ENCODE results near the gene CELF1. TPM values are rescaled to one million over a fixed set of nuclear protein-coding genes. Genes with fewer than 3 reads are reported as not detected.
"Not testable (repeated sequence)": the region's sequence is repeated elsewhere in the genome, so short reads cannot be mapped to it uniquely, and the experiment has no call there.

Gene CELF1
- total RNA-seq, 1 donor, result 142 TPM

DNA sequence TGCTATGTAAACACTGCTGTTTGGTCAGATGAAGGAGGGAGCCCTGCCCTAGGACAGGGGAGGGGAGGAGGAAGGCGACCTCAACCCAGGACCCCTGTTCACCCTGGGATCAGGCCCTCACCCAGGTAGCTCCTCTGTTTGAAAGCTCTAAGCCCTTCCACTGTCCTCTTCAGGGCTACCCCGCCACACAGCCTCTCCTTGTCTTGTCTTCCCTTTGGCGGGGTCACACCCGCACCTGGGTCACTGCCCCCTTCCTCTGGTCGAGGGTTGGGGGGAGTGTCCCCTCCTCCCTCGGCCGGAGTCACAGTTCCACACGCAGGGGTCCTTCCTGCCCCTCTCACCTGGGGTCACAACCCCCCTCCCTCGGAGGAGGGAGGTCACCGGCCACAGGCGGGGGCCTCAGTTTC lies 12.0 kb upstream of the CELF1 start:
- Histone ChIP-seq H3K27me3 (ENCODE audit: insufficient read depth, low read length) (no peaks in the 10 kb centered on the region), H3K9me3 (ENCODE audit: low read depth, low read length) (no peaks in the 10 kb centered on the region), H3K4me1 (ENCODE audit: insufficient read depth, low read length) (peaks cover 30% of the 10 kb centered on the region), H3K4me3 (ENCODE audit: low read length) (peak overlapping the region; percentile 85)

DNA sequence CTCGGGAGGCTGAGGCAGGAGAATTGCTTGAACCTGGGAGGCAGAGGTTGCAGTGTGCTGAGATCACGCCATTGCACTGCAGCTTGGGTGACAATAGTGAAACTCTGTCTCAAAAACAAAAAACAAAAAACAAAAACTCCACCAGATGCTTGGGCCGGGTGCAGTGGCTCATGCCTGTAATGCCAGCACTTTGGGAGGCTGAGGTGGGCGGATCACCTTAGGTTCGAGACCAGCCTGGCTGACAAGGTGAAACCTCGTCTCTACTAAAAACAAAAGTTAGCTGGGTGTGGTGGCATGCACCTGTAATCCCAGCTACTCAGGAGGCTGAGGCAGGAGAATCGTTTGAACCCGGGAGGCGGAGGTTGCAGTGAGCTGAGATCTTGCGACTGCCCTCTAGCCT lies 11.4 kb upstream of the CELF1 start:
- H3K27me3 ChIP-seq (ENCODE audit: insufficient read depth, low read length); H3K9me3 ChIP-seq (ENCODE audit: low read depth, low read length); H3K4me3 ChIP-seq (ENCODE audit: low read length): not testable (repeated sequence)
- H3K4me1 ChIP-seq (ENCODE audit: insufficient read depth, low read length), result peaks cover 30% of the 10 kb centered on the region

DNA sequence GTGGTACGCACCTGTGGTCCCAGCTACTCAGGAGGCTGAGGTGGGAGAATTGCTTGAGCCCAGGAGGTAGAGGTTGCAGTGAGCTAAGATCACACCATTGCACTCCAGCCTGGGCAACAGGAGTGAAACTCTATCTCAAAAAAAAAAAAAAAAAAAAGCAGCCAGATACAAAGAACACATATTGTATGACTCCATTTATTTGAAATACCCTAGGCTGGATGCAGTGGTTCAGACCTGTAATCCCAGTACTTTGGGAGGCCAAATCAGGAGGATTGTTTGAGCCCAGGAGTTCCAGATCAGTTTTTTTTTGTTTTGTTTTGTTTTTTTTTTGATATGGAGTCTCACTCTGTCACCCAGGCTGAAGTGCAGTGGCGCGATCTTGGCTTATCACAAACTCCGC lies 9.5 kb upstream of the CELF1 start:
- H3K4me3 ChIP-seq (ENCODE audit: low read length); H3K27me3 ChIP-seq (ENCODE audit: insufficient read depth, low read length); H3K9me3 ChIP-seq (ENCODE audit: low read depth, low read length): not testable (repeated sequence)
- H3K4me1 ChIP-seq (ENCODE audit: insufficient read depth, low read length), result peaks cover 30% of the 10 kb centered on the region

- Histone ChIP-seq H3K4me1 (ENCODE audit: insufficient read depth, low read length) (peaks cover 17% of the 10 kb centered on the region), H3K9me3 (ENCODE audit: low read depth, low read length) (no peaks in the 10 kb centered on the region), H3K27me3 (ENCODE audit: insufficient read depth, low read length) (no peaks in the 10 kb centered on the region), H3K4me3 (ENCODE audit: low read length) (no peak overlapping the region)
Observed at GRCh38 chr11:47560426-47560825, 7.5 kb upstream of the CELF1 start.

DNA sequence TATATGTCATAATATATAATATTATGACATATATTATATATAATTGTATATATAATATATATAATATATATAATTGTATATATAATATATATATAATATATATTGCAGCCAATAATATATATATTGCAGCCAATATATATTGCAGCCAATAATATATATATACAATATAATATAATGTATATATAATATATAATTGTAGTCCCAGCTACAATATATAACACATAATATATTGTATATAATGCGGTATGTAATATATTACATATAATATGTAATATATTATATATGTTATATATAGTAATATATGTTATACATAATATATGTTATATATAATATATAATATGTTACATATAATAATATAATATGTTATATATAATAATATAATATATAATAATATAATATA lies 5.8 kb upstream of the CELF1 start:
- Histone ChIP-seq H3K4me1 (ENCODE audit: insufficient read depth, low read length) (peaks cover 9% of the 10 kb centered on the region), H3K27me3 (ENCODE audit: insufficient read depth, low read length) (no peaks in the 10 kb centered on the region), H3K4me3 (ENCODE audit: low read length) (no peak overlapping the region), H3K9me3 (ENCODE audit: low read depth, low read length) (no peaks in the 10 kb centered on the region)

DNA sequence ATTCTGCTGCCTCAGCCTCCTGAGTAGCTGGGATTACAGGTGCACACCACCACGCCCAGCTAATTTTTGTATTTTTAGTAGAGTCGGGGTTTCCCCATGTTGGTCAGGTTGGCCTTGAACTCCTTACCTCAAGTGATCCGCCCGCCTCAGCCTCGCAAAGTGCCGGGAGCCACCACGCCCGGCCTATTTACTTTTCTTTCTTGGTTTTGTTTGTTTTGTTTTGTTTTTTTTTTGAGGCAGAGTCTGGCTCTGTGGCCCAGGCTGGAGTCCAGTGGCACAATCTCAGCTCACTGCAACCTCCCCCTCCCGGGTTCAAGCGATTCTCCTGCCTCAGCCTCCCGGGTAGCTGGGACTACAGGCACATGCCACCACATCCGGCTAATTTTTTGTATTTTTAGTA lies 4.1 kb upstream of the CELF1 start:
- not testable (repeated sequence) for H3K9me3 ChIP-seq (ENCODE audit: low read depth, low read length); H3K4me3 ChIP-seq (ENCODE audit: low read length); H3K27me3 ChIP-seq (ENCODE audit: insufficient read depth, low read length)
- H3K4me1 ChIP-seq (ENCODE audit: insufficient read depth, low read length), result peaks cover 18% of the 10 kb centered on the region

DNA sequence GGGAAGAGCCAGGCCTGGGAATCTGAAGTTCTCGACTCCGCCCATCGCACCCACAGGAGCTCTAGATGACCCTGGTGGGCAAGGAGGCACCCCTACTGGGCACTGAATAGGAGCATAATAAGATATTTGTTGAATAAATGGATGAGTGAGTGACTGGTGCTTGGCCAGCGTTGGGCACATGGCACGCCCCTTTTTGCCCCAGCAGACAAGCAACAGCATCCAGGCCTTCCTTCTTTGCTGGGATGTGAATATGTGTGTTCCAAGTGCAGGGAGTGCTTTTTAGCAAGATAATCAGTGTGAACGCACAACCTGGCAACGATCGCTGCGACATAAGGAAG lies 443 bp upstream of the CELF1 start:
- Histone ChIP-seq H3K9me3 (ENCODE audit: low read depth, low read length) (no peaks in the 10 kb centered on the region), H3K4me1 (ENCODE audit: insufficient read depth, low read length) (peaks cover 45% of the 10 kb centered on the region), H3K27me3 (ENCODE audit: insufficient read depth, low read length) (no peaks in the 10 kb centered on the region), H3K4me3 (ENCODE audit: low read length) (peak overlapping the region; percentile 94)

DNA sequence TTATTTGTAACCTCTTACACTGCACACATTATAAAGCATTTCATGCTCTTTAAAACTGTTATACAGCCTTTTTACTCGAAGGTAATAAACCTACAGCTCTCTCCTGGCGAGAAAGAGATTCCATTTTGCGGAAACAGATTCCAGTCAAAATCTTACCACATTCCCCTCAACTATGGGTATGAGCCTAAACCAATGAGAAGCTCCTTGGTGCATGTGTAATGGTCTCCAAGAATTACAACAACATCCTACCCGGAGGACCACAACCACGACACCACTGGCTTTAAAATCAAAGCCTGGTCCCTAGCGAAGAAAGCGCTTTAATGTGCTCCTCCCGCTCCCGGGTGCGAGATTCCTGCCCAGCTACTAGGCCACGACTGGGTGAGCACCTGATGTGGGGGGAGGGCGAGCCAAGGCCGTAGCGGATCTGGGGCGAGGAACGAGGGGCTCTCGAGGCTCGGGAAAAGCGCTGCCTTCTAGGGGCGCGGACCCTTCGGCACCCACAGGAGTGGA lies 821 bp downstream of the CELF1 start:
- Histone ChIP-seq H3K9me3 (ENCODE audit: low read depth, low read length) (no peaks in the 10 kb centered on the region), H3K4me3 (ENCODE audit: low read length) (peak overlapping the region; percentile 94), H3K27me3 (ENCODE audit: insufficient read depth, low read length) (no peaks in the 10 kb centered on the region), H3K4me1 (ENCODE audit: insufficient read depth, low read length) (peaks cover 58% of the 10 kb centered on the region)

- Histone ChIP-seq H3K4me3 (ENCODE audit: low read length) (peak overlapping the region; percentile 9), H3K27me3 (ENCODE audit: insufficient read depth, low read length) (no peaks in the 10 kb centered on the region), H3K9me3 (ENCODE audit: low read depth, low read length) (no peaks in the 10 kb centered on the region), H3K4me1 (ENCODE audit: insufficient read depth, low read length) (peaks cover 64% of the 10 kb centered on the region)
Observed at GRCh38 chr11:47551086-47551485, 1.8 kb downstream of the CELF1 start.

- Histone ChIP-seq H3K27me3 (ENCODE audit: insufficient read depth, low read length) (no peaks in the 10 kb centered on the region), H3K4me1 (ENCODE audit: insufficient read depth, low read length) (peaks cover 64% of the 10 kb centered on the region), H3K9me3 (ENCODE audit: low read depth, low read length) (no peaks in the 10 kb centered on the region), H3K4me3 (ENCODE audit: low read length) (peak overlapping the region; percentile 9)
Observed at GRCh38 chr11:47550288-47551047, 2.5 kb downstream of the CELF1 start.

GRCh38 chr11:47546274-47546673 lies 6.7 kb downstream of the CELF1 start:
- H3K9me3 ChIP-seq (ENCODE audit: low read depth, low read length); H3K27me3 ChIP-seq (ENCODE audit: insufficient read depth, low read length); H3K4me3 ChIP-seq (ENCODE audit: low read length): not testable (repeated sequence)
- H3K4me1 ChIP-seq (ENCODE audit: insufficient read depth, low read length), result peaks cover 74% of the 10 kb centered on the region

DNA sequence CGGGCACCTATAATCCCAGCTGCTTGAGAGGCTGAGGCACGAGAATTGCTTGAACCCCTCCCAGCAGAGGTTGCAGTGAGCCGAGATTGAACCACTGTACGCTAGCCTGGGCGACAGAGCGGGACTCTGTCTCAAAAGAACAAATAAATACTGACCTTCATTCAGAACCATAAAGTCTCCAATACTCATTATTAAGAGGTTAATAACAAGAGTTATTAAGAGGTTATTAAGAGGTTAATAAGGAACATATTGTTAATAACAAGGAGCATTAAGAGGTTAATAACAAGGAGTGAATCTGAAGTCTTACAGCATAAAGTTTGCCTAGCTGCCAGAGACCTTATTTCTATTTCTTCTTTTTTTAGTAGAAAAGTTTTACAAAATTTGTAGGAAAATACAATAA lies 7.6 kb downstream of the CELF1 start:
- no peaks in the 10 kb centered on the region for H3K27me3 ChIP-seq (ENCODE audit: insufficient read depth, low read length)
- no peak overlapping the region for H3K4me3 ChIP-seq (ENCODE audit: low read length)
- no peaks in the 10 kb centered on the region for H3K9me3 ChIP-seq (ENCODE audit: low read depth, low read length)
- H3K4me1 ChIP-seq (ENCODE audit: insufficient read depth, low read length), result peaks cover 71% of the 10 kb centered on the region

DNA sequence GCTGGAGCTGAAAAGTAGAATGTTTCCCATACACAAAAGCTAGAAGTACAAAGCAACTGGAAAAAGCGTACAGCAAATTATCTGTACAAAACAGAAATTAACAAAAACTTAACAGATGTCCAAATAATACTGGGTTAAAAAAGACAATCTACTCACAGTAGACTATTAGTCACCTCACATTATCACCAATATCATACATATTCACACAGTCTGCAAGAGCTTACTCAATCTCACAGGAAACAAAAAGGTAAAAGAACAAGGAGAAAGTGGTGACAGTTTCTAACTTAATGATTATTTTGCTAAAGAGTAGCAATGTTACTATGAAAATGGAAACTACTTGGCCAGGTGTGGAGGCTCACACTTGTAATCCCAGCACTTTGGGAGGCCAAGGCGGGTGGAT lies 11.9 kb downstream of the CELF1 start:
- Histone ChIP-seq H3K4me3 (ENCODE audit: low read length) (no peak overlapping the region), H3K9me3 (ENCODE audit: low read depth, low read length) (no peaks in the 10 kb centered on the region), H3K27me3 (ENCODE audit: insufficient read depth, low read length) (no peaks in the 10 kb centered on the region), H3K4me1 (ENCODE audit: insufficient read depth, low read length) (peaks cover 57% of the 10 kb centered on the region)

DNA sequence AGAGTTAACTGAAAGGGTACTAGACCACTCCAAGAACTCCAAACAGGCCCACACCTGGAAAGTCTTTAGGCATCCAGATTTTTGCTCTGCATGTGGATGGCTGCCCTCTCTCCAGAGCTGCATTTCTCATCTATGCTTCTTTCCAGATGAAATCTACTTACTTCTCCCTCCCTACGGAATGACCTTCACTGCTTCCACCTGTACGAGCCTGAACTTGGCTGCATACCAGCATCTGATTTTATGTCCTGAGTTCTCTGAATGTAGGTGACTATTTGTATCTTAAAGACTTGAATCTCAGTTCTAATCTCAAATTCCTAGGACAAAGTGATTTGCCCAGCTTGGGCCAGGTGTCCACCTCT lies 13.3 kb downstream of the CELF1 start:
- H3K4me3 ChIP-seq (ENCODE audit: low read length), result no peak overlapping the region
- H3K27me3 ChIP-seq (ENCODE audit: insufficient read depth, low read length), result no peaks in the 10 kb centered on the region
- H3K4me1 ChIP-seq (ENCODE audit: insufficient read depth, low read length), result peaks cover 56% of the 10 kb centered on the region
- H3K9me3 ChIP-seq (ENCODE audit: low read depth, low read length), result no peaks in the 10 kb centered on the region

DNA sequence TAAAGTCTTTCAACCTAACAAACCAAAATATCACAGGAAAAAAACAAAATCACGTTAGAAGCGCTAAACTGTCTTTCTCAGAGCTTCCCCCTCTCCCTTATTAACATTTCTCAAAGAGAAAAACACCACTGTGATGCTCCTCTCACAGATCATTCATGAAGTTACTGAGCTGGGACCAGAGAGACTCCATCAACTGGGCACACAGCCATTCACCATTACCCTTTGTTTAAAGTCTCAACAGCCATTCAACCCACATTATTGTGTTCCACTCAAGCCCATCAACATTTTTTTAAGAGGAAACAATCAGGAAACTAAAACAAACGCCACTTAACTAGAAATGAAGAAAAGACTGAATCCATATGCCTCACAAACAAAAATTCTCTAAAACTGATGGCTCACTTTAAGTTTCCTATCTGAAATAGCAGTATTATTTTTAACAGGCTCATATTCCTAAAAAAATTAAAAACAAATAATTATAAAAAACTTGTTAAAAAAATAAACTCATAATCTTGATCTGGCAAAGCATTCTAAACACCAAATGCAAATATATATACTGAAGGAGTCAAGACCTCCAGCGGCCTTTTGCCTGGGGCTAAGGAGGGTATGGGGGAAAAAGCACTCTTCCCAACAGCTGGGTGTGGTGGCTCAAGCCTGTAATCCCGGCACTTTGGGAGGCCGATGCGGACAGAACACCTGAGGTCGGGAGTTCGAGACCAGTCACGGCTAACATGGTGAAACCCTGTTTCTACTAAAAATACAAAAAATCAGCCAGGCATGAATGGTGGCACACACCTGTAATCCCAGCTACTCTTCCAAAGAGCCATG lies 14.0 kb downstream of the CELF1 start:
- no peak overlapping the region for H3K4me3 ChIP-seq (ENCODE audit: low read length)
- H3K4me1 ChIP-seq (ENCODE audit: insufficient read depth, low read length), result peaks cover 60% of the 10 kb centered on the region
- no peaks in the 10 kb centered on the region for H3K9me3 ChIP-seq (ENCODE audit: low read depth, low read length)
- no peaks in the 10 kb centered on the region for H3K27me3 ChIP-seq (ENCODE audit: insufficient read depth, low read length)

GRCh38 chr11:47536915-47537314 lies 16.0 kb downstream of the CELF1 start:
- H3K27me3 ChIP-seq (ENCODE audit: insufficient read depth, low read length), result no peaks in the 10 kb centered on the region
- H3K4me1 ChIP-seq (ENCODE audit: insufficient read depth, low read length), result peaks cover 61% of the 10 kb centered on the region
- no peaks in the 10 kb centered on the region for H3K9me3 ChIP-seq (ENCODE audit: low read depth, low read length)
- H3K4me3 ChIP-seq (ENCODE audit: low read length), result no peak overlapping the region
